ENCODE results near the gene PCDH1. TPM values are rescaled to one million over a fixed set of nuclear protein-coding genes. Genes with fewer than 3 reads are reported as not detected.

PCDH1 gene
- total RNA-seq, 1 experiment from 2014 or later: 9.9 TPM

DNA sequence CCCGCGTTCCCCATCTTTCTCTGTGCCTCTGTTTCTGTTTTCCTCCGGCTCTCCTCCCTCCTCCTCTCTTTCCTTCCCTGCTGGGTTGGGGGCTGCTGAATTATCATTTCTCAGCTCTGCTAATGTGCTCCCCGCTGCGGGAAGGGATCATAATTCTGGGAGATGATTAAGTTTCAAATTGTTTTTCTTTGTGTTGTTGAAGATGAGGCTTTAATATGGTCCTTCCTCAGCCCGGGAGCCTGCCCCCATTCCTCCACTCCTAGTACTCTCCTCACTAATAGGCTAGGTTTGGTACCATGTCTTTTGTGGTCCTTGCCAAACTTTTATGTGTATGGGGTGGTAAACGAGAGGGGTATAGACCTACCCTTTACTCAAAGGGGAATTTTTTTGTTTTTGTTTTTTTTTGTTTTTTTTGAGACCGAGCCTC, 5.7 kb upstream of the PCDH1 start:
- Mint-ChIP-seq H3K9me3 (ENCODE audit: unreplicated experiment) (no peaks in the 10 kb centered on the region), H3K27ac (ENCODE audit: low read depth, unreplicated experiment) (no peak overlapping the region), H3K4me1 (ENCODE audit: insufficient read depth, unreplicated experiment) (peaks cover 15% of the 10 kb centered on the region), H3K36me3 (ENCODE audit: insufficient read depth, unreplicated experiment) (no peaks in the 10 kb centered on the region), H3K4me3 (ENCODE audit: unreplicated experiment) (no peak overlapping the region), H3K27me3 (ENCODE audit: insufficient read depth, unreplicated experiment) (peaks cover 65% of the 10 kb centered on the region)
- ChIA-PET POLR2A (interaction anchor here (7.0 kb wide), 1 partner anchor 190 kb away, joined by 68 read pairs; no protein-coding TSS in a partner anchor), CTCF (interaction anchor here (0.6 to 20.1 kb wide), 5 partner anchors 9 to 187 kb away, joined by 4 to 677 read pairs (median 5); partner anchors contain the start of gene PCDH12)
- no peak for DNase-seq (ENCODE audit: unreplicated experiment)
- intact Hi-C loops (cut with micrococcal nuclease): no loop called here
- no peak for TF ChIP-seq CTCF (IDR thresholded peaks at IDR 0.05; ENCODE audit: unreplicated experiment)
- BruUV-seq (replicated peaks): no TSS peak

- ChIA-PET CTCF (interaction anchor here (0.6 to 20.1 kb wide), 10 partner anchors 6 to 660 kb away, joined by 3 to 677 read pairs (median 4); partner anchors contain the start of genes HDAC3, PCDH12 and RELL2), POLR2A (interaction anchor here (1.4 to 7.0 kb wide), 2 partner anchors 86 to 190 kb away, joined by 3 to 68 read pairs; no protein-coding TSS in a partner anchor)
- intact Hi-C loops (cut with micrococcal nuclease): no loop called here
- Mint-ChIP-seq H3K27me3 (ENCODE audit: insufficient read depth, unreplicated experiment) (peaks cover 65% of the 10 kb centered on the region), H3K9me3 (ENCODE audit: unreplicated experiment) (no peaks in the 10 kb centered on the region), H3K27ac (ENCODE audit: low read depth, unreplicated experiment) (no peak overlapping the region), H3K4me1 (ENCODE audit: insufficient read depth, unreplicated experiment) (peaks cover 21% of the 10 kb centered on the region), H3K4me3 (ENCODE audit: unreplicated experiment) (no peak overlapping the region), H3K36me3 (ENCODE audit: insufficient read depth, unreplicated experiment) (no peaks in the 10 kb centered on the region)
- peak; percentile 22 for DNase-seq (ENCODE audit: unreplicated experiment)
- no TSS peak for BruUV-seq (replicated peaks)
- TF ChIP-seq CTCF (IDR thresholded peaks at IDR 0.05; ENCODE audit: unreplicated experiment): no peak
These were observed 5.1 kb upstream of the PCDH1 start for GRCh38 chr5:141883184-141883891.

DNA sequence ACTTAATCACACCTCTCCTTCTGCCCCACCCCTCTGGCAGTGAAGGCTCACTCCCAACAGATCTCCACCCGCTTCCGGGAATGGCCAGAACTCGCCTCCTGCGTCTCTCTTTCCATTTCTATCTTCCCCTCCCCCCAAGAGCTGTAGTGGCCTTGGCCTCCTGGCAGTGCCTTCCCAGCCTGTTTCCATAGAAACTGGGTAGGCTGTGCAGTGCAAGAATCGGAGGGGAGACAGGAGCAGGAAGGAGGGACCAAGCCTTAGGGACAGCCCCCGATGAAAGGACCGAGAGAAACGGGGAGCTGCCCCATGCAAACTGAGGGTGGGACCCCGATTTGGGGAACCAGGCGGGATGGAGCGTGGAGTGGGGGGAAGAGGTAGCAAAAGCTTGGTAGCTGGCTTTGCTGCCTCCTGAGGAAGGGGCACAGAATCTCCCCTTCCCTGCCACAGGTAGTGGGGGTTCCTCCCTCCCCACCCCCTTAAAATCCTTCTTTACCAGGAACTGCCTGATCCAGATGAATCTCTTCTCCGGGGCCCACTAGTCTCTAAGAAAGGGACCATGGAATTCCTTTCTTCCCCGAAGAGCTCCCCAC, 4.5 kb upstream of the PCDH1 start:
- ChIA-PET POLR2A (interaction anchor here (0.6 to 7.0 kb wide), 3 partner anchors 87 to 899 kb away, joined by 3 to 68 read pairs (median 3); no protein-coding TSS in a partner anchor), CTCF (interaction anchor here (0.6 to 20.1 kb wide), 11 partner anchors 7 to 659 kb away, joined by 3 to 677 read pairs (median 5); partner anchors contain the start of genes HDAC3, PCDH12 and RELL2)
- no peak overlapping the region for H3K27ac Mint-ChIP-seq (ENCODE audit: low read depth, unreplicated experiment)
- no peak for TF ChIP-seq CTCF (IDR thresholded peaks at IDR 0.05; ENCODE audit: unreplicated experiment)
- no peaks in the 10 kb centered on the region for H3K9me3 Mint-ChIP-seq (ENCODE audit: unreplicated experiment)
- intact Hi-C loops (cut with micrococcal nuclease): no loop called here
- H3K36me3 Mint-ChIP-seq (ENCODE audit: insufficient read depth, unreplicated experiment): no peaks in the 10 kb centered on the region
- no peak overlapping the region for H3K4me3 Mint-ChIP-seq (ENCODE audit: unreplicated experiment)
- BruUV-seq (replicated peaks): no TSS peak
- DNase-seq (ENCODE audit: unreplicated experiment): no peak
- peaks cover 21% of the 10 kb centered on the region for H3K4me1 Mint-ChIP-seq (ENCODE audit: insufficient read depth, unreplicated experiment)
- peaks cover 65% of the 10 kb centered on the region for H3K27me3 Mint-ChIP-seq (ENCODE audit: insufficient read depth, unreplicated experiment)

DNA sequence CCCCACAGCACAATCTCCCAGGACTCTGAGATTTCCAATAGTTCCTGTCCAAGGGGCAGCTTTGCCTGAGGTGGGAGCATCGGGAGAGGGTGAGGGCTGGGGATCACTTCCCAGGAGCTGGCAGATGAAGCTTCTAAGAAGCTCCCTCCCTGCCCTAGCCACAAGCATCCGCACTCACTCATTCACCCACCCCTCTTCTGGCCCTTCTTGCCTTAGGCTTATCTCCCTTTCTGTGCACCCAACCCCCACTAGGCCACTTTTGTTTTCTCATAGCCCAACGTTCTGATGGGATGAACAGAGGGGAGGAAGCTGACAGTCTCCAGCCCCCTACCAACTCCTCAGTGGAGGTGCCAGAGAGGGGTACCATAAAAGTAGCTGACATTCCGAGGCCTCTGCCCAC, 3.7 kb upstream of the PCDH1 start:
- intact Hi-C loops (cut with micrococcal nuclease): no loop called here
- ChIA-PET CTCF (interaction anchor here (0.9 to 20.1 kb wide), 13 partner anchors 8 to 245 kb away, joined by 3 to 677 read pairs (median 8); partner anchors contain the start of genes HDAC3, PCDH12 and RELL2), POLR2A (interaction anchor here (1.2 to 7.0 kb wide), 3 partner anchors 32 to 188 kb away, joined by 3 to 68 read pairs (median 10); no protein-coding TSS in a partner anchor)
- Mint-ChIP-seq H3K27me3 (ENCODE audit: insufficient read depth, unreplicated experiment) (peaks cover 72% of the 10 kb centered on the region), H3K4me1 (ENCODE audit: insufficient read depth, unreplicated experiment) (peaks cover 28% of the 10 kb centered on the region), H3K4me3 (ENCODE audit: unreplicated experiment) (no peak overlapping the region), H3K36me3 (ENCODE audit: insufficient read depth, unreplicated experiment) (no peaks in the 10 kb centered on the region), H3K27ac (ENCODE audit: low read depth, unreplicated experiment) (no peak overlapping the region), H3K9me3 (ENCODE audit: unreplicated experiment) (no peaks in the 10 kb centered on the region)
- DNase-seq (ENCODE audit: unreplicated experiment): no peak
- no peak for TF ChIP-seq CTCF (IDR thresholded peaks at IDR 0.05; ENCODE audit: unreplicated experiment)
- BruUV-seq (replicated peaks): no TSS peak

Measured in MCF 10A (cell line).